Measurements from ENCODE around the gene JDP2.

JDP2 gene

DNA sequence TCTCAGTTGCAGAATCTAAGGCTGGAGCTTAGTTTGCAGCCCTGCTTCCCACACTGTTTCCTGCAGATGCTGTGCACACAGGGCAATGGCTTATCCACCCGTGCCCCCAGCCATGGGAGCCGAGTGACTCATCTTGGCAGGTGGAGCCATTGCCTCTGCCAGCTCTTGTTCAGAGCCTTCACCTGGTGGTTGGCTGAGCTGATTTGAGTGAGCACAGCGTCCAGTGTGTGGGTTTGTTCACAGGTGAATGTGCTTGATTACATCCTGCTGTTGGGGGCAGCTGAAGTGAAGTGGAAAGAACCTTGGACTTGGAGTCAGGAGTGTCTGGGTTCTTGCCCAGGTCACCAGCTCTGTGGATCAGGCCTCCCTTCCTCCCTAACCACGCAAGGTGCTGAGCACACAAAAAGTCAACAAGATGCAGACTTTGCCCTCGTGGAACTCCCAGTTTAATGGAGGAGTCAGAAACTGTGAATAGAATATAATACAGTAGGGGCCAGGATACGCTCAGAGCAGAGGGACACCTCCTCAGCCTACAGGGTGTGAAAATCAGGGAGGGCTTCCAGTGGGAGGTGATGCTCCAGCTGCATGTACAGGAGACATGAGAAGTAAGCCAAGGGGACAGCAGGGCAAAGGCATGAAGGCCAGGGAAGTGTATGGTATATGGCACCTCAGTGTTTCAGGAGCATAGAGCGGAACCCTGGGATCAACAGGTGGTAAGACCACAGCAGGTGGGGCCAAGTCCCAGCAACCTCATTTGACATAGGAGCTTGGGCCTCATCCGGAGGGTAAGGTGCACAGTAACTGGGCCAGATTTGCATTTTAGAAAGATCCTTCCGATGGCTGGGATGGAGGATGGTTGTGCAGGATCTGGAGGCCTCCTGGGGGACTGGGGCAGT, 22.8 kb downstream of the JDP2 start:
- no peak overlapping the region for H3K4me3 ChIP-seq (ENCODE audit: low read length)

DNA sequence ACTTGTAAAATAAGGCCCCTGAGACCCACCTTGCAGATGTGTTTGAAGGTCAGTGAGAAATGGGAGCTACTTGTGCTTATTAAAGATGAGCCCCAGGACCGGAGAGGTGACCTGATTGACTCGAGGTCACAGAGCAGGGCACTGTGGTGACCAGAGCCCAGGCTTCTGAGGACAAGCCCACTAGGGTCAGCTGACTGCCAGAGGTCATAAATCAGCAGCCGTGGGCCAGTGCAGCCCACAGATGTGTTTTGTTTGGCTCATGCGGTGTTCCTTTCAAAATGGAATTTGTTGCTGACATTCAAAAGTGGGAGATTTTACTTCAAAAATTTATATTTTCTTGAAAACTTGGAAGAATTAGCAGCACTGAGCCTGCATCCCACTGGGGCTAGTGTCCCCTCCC, 24.5 kb downstream of the JDP2 start:
- no peak for TF ChIP-seq ZNF274 (IDR thresholded peaks at IDR 0.05; ENCODE audit: low read depth, low read length)
- H3K4me3 ChIP-seq (ENCODE audit: low read length): no peak overlapping the region

More for the DNA sequence above, 22.8 kb downstream of the JDP2 start:
- TF ChIP-seq ZNF274 (IDR thresholded peaks at IDR 0.05; ENCODE audit: low read depth, low read length): no peak

DNA sequence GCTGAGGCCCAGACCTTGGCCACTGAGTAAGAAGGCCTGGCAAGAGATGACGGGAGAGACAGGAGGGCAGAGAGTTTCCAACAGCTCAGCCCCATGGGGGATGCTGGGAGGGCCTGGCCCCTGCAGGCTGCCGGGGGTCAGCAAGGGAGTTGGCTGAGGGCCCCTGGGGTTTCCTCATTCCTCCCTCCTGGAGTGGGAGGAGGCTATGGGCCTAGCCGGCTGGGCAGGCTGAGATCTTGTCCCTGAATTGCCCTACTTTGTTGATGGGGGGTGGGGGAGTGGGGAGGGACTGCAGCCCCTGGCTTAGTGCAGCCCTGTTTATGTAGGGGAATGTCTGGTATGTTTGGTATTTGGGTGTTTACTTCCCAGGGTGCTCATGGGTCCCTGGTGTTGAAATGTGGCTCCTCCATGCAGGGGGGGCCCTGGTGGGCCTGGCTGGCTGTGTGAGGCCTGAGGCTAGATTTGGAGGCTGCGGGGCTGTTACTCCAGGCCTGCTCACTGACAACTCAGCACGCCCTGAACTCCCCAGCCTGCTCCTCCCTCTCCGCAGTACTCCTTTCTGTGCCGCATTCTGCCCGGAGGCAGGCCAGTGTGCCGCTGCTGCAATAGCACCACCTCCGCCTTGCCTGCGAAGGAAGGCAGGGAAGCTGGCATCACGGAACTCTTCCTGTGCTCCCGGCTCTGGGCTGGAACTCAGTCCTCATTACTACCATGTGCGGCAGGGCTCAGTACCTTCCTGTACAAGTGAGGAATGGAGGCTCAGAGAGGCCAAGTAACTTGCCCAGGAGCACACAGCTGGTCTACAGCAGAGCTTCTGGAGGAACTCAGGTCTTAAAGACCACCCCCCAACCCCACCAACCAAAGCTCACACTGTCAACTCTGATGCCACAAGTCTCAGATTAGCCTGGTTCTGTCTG, 25.3 kb downstream of the JDP2 start:
- H3K4me3 ChIP-seq (ENCODE audit: low read length): no peak overlapping the region; the same call in 1 of the 2 replicates

DNA sequence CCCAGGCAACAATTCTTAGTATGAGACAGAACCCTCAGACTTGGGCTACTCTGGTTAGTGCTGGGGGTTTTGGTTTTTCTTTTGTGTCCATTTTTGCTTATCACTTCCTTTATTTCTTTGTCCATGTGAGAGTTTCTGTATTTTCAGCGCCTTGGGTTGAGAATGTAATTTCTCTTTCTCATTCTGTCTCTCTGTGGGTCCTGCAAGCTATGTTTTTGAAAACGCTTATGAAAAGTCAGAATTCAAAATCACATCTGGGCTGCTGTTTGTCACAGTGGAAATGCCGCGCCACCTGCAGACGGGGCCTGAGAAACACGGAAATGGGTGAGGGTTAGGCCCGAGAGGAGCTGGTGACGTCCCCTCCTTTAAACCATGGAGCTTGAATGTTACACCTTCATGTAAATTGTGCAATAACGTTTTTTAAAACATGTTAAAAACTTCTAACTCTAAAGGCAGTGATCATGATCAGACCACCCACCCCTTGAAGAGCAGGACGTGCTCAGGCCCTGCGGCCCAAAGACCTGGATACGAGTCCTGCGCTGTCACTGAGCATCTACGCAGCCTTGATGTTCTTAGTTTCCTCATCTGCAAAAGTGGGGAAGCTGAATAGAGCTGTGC, 26.1 kb downstream of the JDP2 start:
- no peak overlapping the region; the same call in 1 of the 2 replicates for H3K4me3 ChIP-seq (ENCODE audit: low read length)
- TF ChIP-seq ZNF274 (IDR thresholded peaks at IDR 0.05; ENCODE audit: low read depth, low read length): no peak

More for the DNA sequence above, 25.3 kb downstream of the JDP2 start:
- TF ChIP-seq ZNF274 (IDR thresholded peaks at IDR 0.05; ENCODE audit: low read depth, low read length): no peak

DNA sequence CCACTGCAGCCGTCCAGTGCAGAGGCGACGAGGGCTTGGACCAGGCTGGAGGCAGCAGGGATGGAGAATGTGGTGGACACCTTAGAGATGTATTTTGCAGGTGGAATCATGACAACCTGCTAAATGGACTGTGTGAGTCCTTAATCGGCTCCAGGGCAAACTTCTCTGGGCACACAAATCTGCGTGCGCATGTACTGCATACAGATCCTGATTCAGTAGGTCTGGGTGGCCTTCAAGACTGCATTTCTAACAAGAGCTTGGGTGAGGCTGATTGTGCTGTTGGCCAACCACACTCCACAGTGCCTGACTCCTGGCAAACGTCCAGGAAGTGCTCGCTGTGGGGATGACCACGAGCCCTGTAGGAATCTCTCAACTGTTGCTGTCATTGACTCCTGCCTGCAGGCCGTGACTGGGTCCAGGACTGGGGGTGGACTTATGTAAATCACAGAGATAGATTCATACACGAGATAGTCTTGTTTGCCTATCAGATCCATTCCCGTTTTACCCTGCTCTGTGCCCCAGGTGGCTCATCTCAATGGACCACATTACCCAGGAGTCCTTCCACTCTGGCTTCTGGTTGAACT, 27.2 kb downstream of the JDP2 start:
- H3K4me3 ChIP-seq (ENCODE audit: low read length): no peak overlapping the region
- no peak for TF ChIP-seq ZNF274 (IDR thresholded peaks at IDR 0.05; ENCODE audit: low read depth, low read length)

DNA sequence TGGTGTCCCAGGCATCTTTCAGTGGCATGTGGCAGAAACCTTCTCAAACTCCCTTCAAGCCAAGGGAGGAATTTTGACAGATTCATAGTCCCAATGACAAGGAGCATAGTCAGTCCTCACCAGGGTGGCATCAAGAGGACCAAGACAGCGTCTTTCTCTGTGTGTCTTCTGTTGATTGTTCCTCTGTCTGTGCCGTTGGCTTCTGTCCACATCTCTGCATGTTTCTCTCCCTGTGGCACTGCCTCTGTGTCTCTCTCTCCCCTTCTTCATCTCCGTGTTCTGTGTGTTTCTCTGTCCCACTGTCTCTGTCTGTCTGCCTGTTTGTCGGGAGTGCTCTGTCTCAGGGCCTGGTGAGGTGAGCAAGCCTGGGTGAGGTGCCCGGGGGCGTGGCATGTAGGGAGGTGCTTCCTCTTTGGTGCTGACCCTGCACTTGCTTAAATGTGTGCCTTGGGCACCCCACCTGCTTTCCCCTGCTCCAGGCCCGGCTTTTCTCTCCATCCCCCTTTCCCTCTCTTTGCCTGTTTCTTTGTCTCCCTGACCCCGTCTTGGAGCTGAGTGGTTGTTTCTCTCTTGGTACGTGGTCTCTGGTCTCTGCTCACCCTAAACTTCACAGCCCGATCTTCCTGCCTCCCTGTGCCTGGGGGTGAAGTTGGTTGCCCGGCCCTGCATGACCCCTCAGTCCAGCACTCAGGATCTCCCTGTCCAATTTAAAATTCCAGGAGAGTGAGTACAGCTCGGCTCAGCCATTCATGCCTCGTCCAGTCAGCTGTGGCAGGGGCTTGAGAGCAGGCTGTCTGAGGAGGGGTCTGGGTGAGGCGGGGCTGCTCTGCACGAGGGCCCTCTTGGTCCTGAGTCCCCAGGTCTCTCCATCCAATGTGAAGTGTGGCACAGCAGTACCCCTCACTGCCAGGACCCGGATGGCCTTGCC, 28.5 kb downstream of the JDP2 start:
- H3K4me3 ChIP-seq (ENCODE audit: low read length): no peak overlapping the region
- no peak for TF ChIP-seq ZNF274 (IDR thresholded peaks at IDR 0.05; ENCODE audit: low read depth, low read length)

DNA sequence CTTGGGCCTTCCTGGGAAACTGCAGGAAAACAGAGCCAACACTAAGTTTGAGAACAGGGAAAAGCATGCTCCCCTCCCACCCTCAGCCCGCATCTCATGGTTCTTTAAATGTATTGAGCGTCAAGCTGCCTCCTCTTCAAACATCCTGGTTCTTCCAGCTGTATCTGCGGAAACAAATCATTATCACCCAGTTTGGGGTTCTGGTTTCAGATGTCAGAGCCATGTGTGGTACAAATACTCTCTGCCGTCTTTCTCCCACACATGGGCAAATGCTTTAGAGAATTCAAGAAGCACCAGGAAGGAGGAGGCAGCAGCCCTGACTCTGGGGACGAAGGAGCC, 29.1 kb downstream of the JDP2 start:
- TF ChIP-seq ZNF274 (IDR thresholded peaks at IDR 0.05; ENCODE audit: low read depth, low read length): no peak
- no peak overlapping the region for H3K4me3 ChIP-seq (ENCODE audit: low read length)

DNA sequence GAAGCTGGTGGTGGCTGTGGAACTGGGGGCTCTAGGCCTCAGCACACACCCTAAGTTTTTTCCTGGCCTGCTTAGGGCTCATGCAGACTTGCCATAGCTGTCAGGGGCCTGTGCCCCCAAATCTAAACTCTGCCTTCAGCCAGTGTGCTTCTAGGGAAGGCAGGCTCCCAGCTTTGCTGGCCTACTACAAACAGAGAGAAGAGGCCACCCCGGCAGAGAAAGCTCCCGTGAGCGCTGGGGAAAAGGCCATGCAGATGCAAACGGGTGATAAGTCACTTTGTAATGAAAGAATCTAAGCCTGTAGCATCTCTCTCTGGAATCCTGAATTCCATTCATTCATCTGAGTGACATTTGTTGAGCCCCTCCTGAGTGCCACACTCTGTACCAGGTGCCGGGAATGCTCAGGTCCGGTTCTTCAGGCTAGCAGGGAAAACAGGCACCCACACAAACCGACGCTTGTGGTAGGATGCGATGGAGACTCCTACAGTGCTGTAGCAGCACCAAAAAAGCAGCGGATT, 29.9 kb downstream of the JDP2 start:
- TF ChIP-seq ZNF274 (IDR thresholded peaks at IDR 0.05; ENCODE audit: low read depth, low read length): no peak
- H3K4me3 ChIP-seq (ENCODE audit: low read length): no peak overlapping the region

DNA sequence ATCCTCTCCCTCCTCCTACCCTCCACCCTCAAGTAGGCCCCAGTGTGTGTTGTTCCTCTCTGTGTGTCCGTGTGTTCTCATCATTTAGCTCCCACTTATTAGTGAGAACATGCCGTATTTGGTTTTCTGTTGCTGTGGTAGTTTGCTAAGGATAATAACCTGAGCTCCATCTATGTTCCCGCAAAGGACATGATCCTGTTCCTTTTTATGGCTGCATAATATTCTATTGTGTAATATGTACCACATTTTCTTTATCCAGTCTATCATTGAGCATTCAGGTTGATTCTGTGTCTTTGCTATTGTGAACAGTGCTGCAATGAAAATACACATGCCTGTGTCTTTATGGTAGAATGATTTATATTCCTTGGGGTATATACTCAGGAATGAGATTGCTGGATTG, 30.5 kb downstream of the JDP2 start:
- no peak overlapping the region for H3K4me3 ChIP-seq (ENCODE audit: low read length)
- TF ChIP-seq ZNF274 (IDR thresholded peaks at IDR 0.05; ENCODE audit: low read depth, low read length): no peak

DNA sequence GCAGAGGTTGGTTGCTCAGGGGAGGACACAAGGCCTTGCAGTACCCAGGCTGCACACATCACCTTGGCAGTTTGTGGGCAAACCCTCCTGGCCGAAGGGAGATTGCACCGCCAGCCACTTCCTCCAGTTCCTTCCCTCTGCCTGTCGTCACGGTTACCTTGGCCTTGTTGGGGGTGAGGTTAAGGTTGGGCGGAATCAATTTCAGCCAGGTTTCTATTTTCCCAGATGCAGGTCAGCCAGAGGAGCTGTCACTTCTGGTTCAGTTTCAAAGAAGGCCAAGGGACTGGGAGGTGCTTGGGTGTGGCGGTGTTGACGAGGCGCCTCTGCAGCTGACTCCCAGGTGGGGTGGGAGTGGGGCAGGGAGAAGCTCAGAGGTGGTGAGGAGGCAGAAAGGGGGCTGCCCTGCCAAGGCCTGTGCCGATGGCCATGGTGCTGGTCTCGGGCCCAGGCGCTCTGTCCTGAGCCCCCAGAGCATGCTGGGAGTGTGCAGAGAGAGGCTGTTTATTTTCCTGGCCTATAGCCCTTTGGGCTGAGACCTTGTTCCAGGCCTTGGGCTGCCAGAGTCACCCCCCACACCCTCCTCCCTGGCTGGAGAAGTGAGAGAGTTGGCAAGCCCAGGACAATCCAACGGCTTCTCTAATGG, 31.4 kb downstream of the JDP2 start:
- no peak for TF ChIP-seq ZNF274 (IDR thresholded peaks at IDR 0.05; ENCODE audit: low read depth, low read length)
- no peak overlapping the region for H3K4me3 ChIP-seq (ENCODE audit: low read length)

DNA sequence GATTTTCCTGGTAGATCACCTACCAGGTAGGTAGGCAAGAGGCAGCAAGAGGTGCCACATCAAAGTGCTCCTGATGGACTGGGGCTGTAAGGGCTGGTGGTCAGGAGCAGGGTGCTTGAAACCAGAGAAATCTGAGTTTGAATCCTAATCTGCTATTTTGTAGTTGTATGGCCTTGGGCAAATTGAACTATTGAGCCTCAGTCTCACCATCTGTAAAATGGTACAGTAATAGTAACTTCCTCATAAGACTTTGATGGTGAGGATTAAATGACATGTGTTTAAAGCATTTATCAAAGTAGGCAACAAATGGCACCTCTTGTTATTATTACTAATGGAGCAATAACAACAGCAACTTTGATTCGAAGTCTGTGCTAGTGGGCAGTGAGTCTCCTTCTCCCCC, 32.0 kb downstream of the JDP2 start:
- TF ChIP-seq ZNF274 (IDR thresholded peaks at IDR 0.05; ENCODE audit: low read depth, low read length): no peak
- H3K4me3 ChIP-seq (ENCODE audit: low read length): no peak overlapping the region

DNA sequence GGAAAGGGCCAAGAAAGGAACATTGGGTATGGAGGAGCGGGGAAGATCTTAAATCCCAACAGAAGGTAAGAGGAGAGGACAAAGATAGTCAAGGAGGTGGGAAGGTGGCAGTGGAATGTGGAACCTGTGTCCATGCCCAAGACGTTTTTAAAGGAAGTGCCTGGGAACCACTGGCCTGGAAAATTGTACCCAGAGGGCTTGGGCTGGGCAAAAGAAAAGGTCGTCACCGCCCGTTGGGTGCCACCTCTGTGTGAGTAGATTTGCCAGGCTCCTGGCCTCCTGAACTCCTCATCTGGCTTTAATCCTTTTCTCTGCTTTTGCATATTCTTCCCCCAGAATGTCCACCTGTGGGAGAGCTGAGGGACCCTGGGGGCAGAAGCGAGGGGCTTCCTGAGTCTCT, 32.6 kb downstream of the JDP2 start:
- H3K4me3 ChIP-seq (ENCODE audit: low read length): no peak overlapping the region
- no peak for TF ChIP-seq ZNF274 (IDR thresholded peaks at IDR 0.05; ENCODE audit: low read depth, low read length)
